Neuronal stem cell (in vitro differentiated cells): ENCODE results near the gene CAPN1.

Source experiments
- DNase-seq: peaks from one replicate; pipeline ENCODE4 v3.0.0-alpha.2; 2013; ENCODE audit warnings: low spot score
- H2AFZ ChIP-seq: one replicate; pipeline ENCODE4 v1.6.1; 2013; ENCODE audit warnings: mild to moderate bottlenecking, low read length, inconsistent platforms
- H2AK5ac ChIP-seq: 2 replicates; pipeline ENCODE4 v1.6.1; 2013; ENCODE audit warnings: low read depth, mild to moderate bottlenecking, inconsistent platforms, low read length, moderate library complexity, mixed read lengths
- H2BK120ac ChIP-seq: 2 replicates; pipeline ENCODE4 v1.6.1; 2013; ENCODE audit warnings: low read depth, mild to moderate bottlenecking, inconsistent platforms, low read length, moderate library complexity, mixed read lengths
- H2BK12ac ChIP-seq: one replicate; pipeline ENCODE4 v1.6.1; 2013; ENCODE audit warnings: low read length, inconsistent platforms
- H2BK15ac ChIP-seq: 2 replicates; pipeline ENCODE4 v1.6.1; 2013; ENCODE audit warnings: mild to moderate bottlenecking, low read length, inconsistent platforms, mixed read lengths
- H2BK5ac ChIP-seq: one replicate; pipeline ENCODE4 v1.6.1; 2013; ENCODE audit warnings: inconsistent platforms, mild to moderate bottlenecking, low read length, moderate library complexity
- H3K14ac ChIP-seq: one replicate; pipeline ENCODE4 v1.6.1; 2013; ENCODE audit warnings: low read length, inconsistent platforms
- H3K18ac ChIP-seq: 2 replicates; pipeline ENCODE4 v1.6.1; 2013; ENCODE audit warnings: low read length, inconsistent platforms
- H3K23ac ChIP-seq: 2 replicates; pipeline ENCODE4 v1.6.1; 2013; ENCODE audit warnings: low read depth, mild to moderate bottlenecking, mixed read lengths, low read length, inconsistent platforms; ENCODE audit not compliant: poor library complexity
- H3K27ac ChIP-seq: replicated peaks from 3 replicates; pipeline ENCODE4 v1.5.1; 2013; ENCODE audit warnings: low read length, inconsistent platforms
- H3K27me3 ChIP-seq, 3 experiments: 2 replicates each; pipeline ENCODE4 v1.6.1; 2013; ENCODE audit warnings: low read length in 3 of 3, mild to moderate bottlenecking in 2 of 3, inconsistent platforms in 1 of 3, low read depth in 1 of 3, mixed read lengths in 1 of 3, moderate library complexity in 1 of 3; ENCODE audit not compliant: control insufficient read depth in 3 of 3, insufficient read depth in 3 of 3
- H3K36me3 ChIP-seq, 2 donors: replicated peaks in 1 of 2; 2 replicates each; pipeline ENCODE4 v1.6.1; 2013; ENCODE audit warnings: low read length in 2 of 2; ENCODE audit not compliant: control insufficient read depth in 2 of 2, insufficient read depth in 2 of 2
- H3K4ac ChIP-seq: 2 replicates; pipeline ENCODE4 v1.6.1; 2013; ENCODE audit warnings: inconsistent platforms, mild to moderate bottlenecking, low read length, moderate library complexity
- H3K4me1 ChIP-seq, 2 donors: 1 replicate in 1 of 2; 2 replicates in 1 of 2; pipeline ENCODE4 v1.6.1; 2013; ENCODE audit warnings: low read length in 2 of 2, low read depth in 1 of 2; ENCODE audit not compliant: control insufficient read depth in 2 of 2, insufficient read depth in 1 of 2
- H3K4me2 ChIP-seq: one replicate; pipeline ENCODE4 v1.6.1; 2013; ENCODE audit warnings: mild to moderate bottlenecking, low read length, inconsistent platforms; ENCODE audit not compliant: insufficient read depth, poor library complexity, severe bottlenecking
- H3K4me3 ChIP-seq, 2 donors: 2 replicates each; pipeline ENCODE4 v1.5.1; 2013; ENCODE audit warnings: low read length in 2 of 2, mild to moderate bottlenecking in 2 of 2, inconsistent platforms in 1 of 2, moderate library complexity in 1 of 2
- H3K79me1 ChIP-seq: one replicate; pipeline ENCODE4 v1.6.1; 2013; ENCODE audit warnings: low read depth, mild to moderate bottlenecking, inconsistent platforms, low read length, moderate library complexity
- H3K9ac ChIP-seq: one replicate; pipeline ENCODE4 v1.6.1; 2013; ENCODE audit warnings: mild to moderate bottlenecking, low read depth, low read length, inconsistent platforms; ENCODE audit not compliant: poor library complexity
- H3K9me3 ChIP-seq, 2 donors: replicated peaks in 1 of 2; 2 replicates each; pipeline versions ENCODE3 to v1.6.1; 2013; ENCODE audit warnings: low read length in 2 of 2, mild to moderate bottlenecking in 2 of 2, inconsistent platforms in 1 of 2, low read depth in 1 of 2, mixed read lengths in 1 of 2, moderate library complexity in 1 of 2; ENCODE audit not compliant: control insufficient read depth in 2 of 2, insufficient read depth in 1 of 2
- H4K8ac ChIP-seq: one replicate; pipeline ENCODE4 v1.6.1; 2013; ENCODE audit warnings: low read depth, mild to moderate bottlenecking, inconsistent platforms, low read length, moderate library complexity
- H4K91ac ChIP-seq: one replicate; pipeline ENCODE4 v1.6.1; 2013; ENCODE audit warnings: low read length, low read depth, mild to moderate bottlenecking, inconsistent platforms; ENCODE audit not compliant: poor library complexity
- WGBS, 2 donors: extraction: QIAGEN DNeasy Blood & Tissue Kit; methylation state at CpG; one replicate each; pipeline ENCODE4 v1.1.7; 2013; ENCODE audit warnings: missing lambda C conversion rate in 2 of 2, mixed read lengths in 1 of 2; ENCODE audit not compliant: insufficient read length in 2 of 2, insufficient replicate concordance in 1 of 2; ENCODE audit errors: extremely low coverage in 2 of 2; 5-methylcytosine and 5-hydroxymethylcytosine counted together

Gene CAPN1

GRCh38 chr11:65183201-65183891 lies 1.6 kb downstream of the CAPN1 start:
- H3K9me3 ChIP-seq = no peaks in the 10 kb centered on the region
- H3K14ac ChIP-seq = no peak overlapping the region
- H3K4me3 ChIP-seq = no peak overlapping the region
- H3K79me1 ChIP-seq = peaks cover 4% of the 10 kb centered on the region
- peak overlapping the region; percentile 95 for H2AK5ac ChIP-seq
- no peak overlapping the region for H2BK15ac ChIP-seq
- no peak overlapping the region for H2AFZ ChIP-seq
- H2BK12ac ChIP-seq = no peak overlapping the region
- H3K23ac ChIP-seq = no peak overlapping the region
- no peak overlapping the region for H3K18ac ChIP-seq
- H3K9ac ChIP-seq = no peak overlapping the region
- H3K27me3 ChIP-seq = peaks cover 0 to 4% (median 0%) of the 10 kb centered on the region in 3 experiments
- H3K4me2 ChIP-seq = no peak overlapping the region
- DNase-seq = no peak
- H4K8ac ChIP-seq = no peak overlapping the region
- H3K27ac ChIP-seq = no peak overlapping the region
- H4K91ac ChIP-seq = no peak overlapping the region
- H3K4ac ChIP-seq = no peak overlapping the region
- H3K36me3 ChIP-seq = peaks cover 2 to 19% of the 10 kb centered on the region in 2 donors
- H2BK120ac ChIP-seq = no peak overlapping the region
- H3K4me1 ChIP-seq = peaks cover 9 to 18% of the 10 kb centered on the region in 2 donors
- no peak overlapping the region for H2BK5ac ChIP-seq
- WGBS, 2 donors = no CpG with 5 or more reads among the region's 19 CpGs

GRCh38 chr11:65184146-65184545 lies 2.4 kb downstream of the CAPN1 start:
- Histone ChIP-seq H3K23ac (peak overlapping the region; percentile 39), H3K4ac (no peak overlapping the region), H3K36me3 (peaks cover 2 to 26% of the 10 kb centered on the region in 2 donors), H3K27ac (no peak overlapping the region), H2BK12ac (no peak overlapping the region), H3K18ac (peak overlapping the region; percentile 90), H3K27me3 (peaks cover 0 to 4% (median 0%) of the 10 kb centered on the region in 3 experiments), H3K79me1 (peaks cover 4% of the 10 kb centered on the region), H2AK5ac (no peak overlapping the region), H2BK15ac (no peak overlapping the region), H4K91ac (no peak overlapping the region), H3K4me1 (peaks cover 9 to 18% of the 10 kb centered on the region in 2 donors), H3K14ac (no peak overlapping the region), H4K8ac (peak overlapping the region; percentile 29), H2BK5ac (no peak overlapping the region), H3K4me2 (peak overlapping the region; percentile 45), H2BK120ac (no peak overlapping the region), H3K9ac (peak overlapping the region; percentile 63), H3K9me3 (no peaks in the 10 kb centered on the region), H2AFZ (no peak overlapping the region), H3K4me3 (peak overlapping the region in 1 of 2 donors; percentile 19)
- no CpG with 5 or more reads among the region's 22 CpGs for WGBS, 2 donors
- DNase-seq = peak; percentile 37

- peaks cover 0 to 4% (median 0%) of the 10 kb centered on the region in 3 experiments for H3K27me3 ChIP-seq
- no peak overlapping the region for H3K9ac ChIP-seq
- H4K91ac ChIP-seq = no peak overlapping the region
- no peak overlapping the region for H3K18ac ChIP-seq
- no peak overlapping the region for H2AK5ac ChIP-seq
- peaks cover 4% of the 10 kb centered on the region for H3K79me1 ChIP-seq
- WGBS, 2 donors = no CpG with 5 or more reads among the region's 2 CpGs
- H3K14ac ChIP-seq = no peak overlapping the region
- H2BK5ac ChIP-seq = no peak overlapping the region
- H3K4ac ChIP-seq = no peak overlapping the region
- H3K23ac ChIP-seq = no peak overlapping the region
- no peak overlapping the region for H3K4me3 ChIP-seq
- no peak overlapping the region for H4K8ac ChIP-seq
- H3K9me3 ChIP-seq = no peaks in the 10 kb centered on the region
- no peak overlapping the region for H3K27ac ChIP-seq
- no peak overlapping the region for H2BK15ac ChIP-seq
- no peak for DNase-seq
- no peak overlapping the region for H2BK12ac ChIP-seq
- no peak overlapping the region for H3K4me2 ChIP-seq
- peaks cover 7 to 36% of the 10 kb centered on the region in 2 donors for H3K36me3 ChIP-seq
- H3K4me1 ChIP-seq = peaks cover 9 to 18% of the 10 kb centered on the region in 2 donors
- H2AFZ ChIP-seq = no peak overlapping the region
- no peak overlapping the region for H2BK120ac ChIP-seq
Observed at GRCh38 chr11:65185171-65185570, 3.4 kb downstream of the CAPN1 start.

- peaks cover 10 to 41% of the 10 kb centered on the region in 2 donors for H3K36me3 ChIP-seq
- no peak overlapping the region for H2BK5ac ChIP-seq
Observed at GRCh38 chr11:65185869-65186341, 4.2 kb downstream of the CAPN1 start.

More at GRCh38 chr11:65185869-65186341, 4.2 kb downstream of the CAPN1 start:
- DNase-seq = no peak
- peaks cover 0 to 3% (median 0%) of the 10 kb centered on the region in 3 experiments for H3K27me3 ChIP-seq
- no peak overlapping the region for H2BK15ac ChIP-seq
- peaks cover 9 to 17% of the 10 kb centered on the region in 2 donors for H3K4me1 ChIP-seq
- H2BK12ac ChIP-seq = peak overlapping the region; percentile 35
- no peak overlapping the region for H4K91ac ChIP-seq
- H2AK5ac ChIP-seq = peak overlapping the region; percentile 86
- no peak overlapping the region for H3K9ac ChIP-seq
- no CpG with 5 or more reads among the region's 18 CpGs for WGBS, 2 donors
- H4K8ac ChIP-seq = no peak overlapping the region
- H3K18ac ChIP-seq = no peak overlapping the region
- H3K79me1 ChIP-seq = peaks cover 4% of the 10 kb centered on the region
- no peak overlapping the region for H2BK120ac ChIP-seq
- H3K27ac ChIP-seq = no peak overlapping the region
- no peak overlapping the region for H3K4me3 ChIP-seq
- no peak overlapping the region for H3K14ac ChIP-seq
- H3K4ac ChIP-seq = no peak overlapping the region
- no peak overlapping the region for H3K4me2 ChIP-seq
- no peak overlapping the region for H2AFZ ChIP-seq
- no peaks in the 10 kb centered on the region for H3K9me3 ChIP-seq
- no peak overlapping the region for H3K23ac ChIP-seq
